ENCODE results near the gene PRKCA. TPM values are rescaled to one million over a fixed set of nuclear protein-coding genes. Genes with fewer than 3 reads are reported as not detected.
A peak's percentile ranks its signal among the peaks of the same experiment; 100 is the strongest.

Gene PRKCA
- total and polyA plus RNA-seq, 2 donors from 2014 or later = 8.0 to 50.8 TPM

DNA sequence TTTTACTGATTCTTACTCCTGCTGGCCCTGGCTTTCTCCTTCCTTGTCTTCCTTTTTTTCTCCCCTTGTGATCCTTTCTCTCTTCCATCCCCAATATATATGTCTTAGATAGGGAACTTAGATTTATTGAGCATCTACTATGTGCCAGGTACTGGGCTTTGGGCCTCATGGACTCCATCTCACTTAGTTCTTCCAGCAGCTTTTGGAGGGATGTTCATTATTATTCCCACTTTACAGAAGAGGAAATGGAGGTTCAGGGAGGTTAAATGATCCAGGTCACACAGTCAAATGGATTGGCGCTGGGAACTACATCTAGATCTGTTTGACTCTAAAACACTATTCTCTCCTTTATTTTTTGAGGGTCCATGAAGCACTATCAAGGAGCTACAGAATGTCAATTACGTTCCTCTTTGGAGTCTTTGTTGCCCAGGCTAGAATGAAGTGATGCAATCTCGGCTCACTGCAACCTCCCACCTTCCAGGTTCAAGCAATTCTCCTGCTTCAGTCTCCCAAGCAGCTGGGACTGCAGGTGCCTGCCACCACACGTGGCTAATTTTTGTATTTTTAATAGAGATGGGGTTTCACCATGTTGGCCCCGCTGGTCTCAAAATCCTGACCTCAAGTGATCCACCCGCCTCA is 19.0 kb upstream of the PRKCA start:
- Histone ChIP-seq H3K4me1 (ENCODE audit: control insufficient read depth in 2 of 3, insufficient read depth in 2 of 3, low read depth in 1 of 3, low read length in 3 of 3) (no peaks in the 10 kb centered on the region), H3K36me3 (ENCODE audit: control insufficient read depth in 2 of 3, insufficient read depth in 3 of 3, low read length in 3 of 3) (no peaks in the 10 kb centered on the region), H3K9ac (ENCODE audit: low read length in 3 of 3) (no peak overlapping the region), H3K9me3 (ENCODE audit: control insufficient read depth in 2 of 3, insufficient read depth in 1 of 3, low read length in 3 of 3) (no peaks in the 10 kb centered on the region), H3K27me3 (ENCODE audit: control insufficient read depth, insufficient read depth, low read length) (no peaks in the 10 kb centered on the region), H3K27ac (ENCODE audit: low read depth in 2 of 2, low read length in 2 of 2) (no peak overlapping the region), H3K4me3 (ENCODE audit: low read length in 3 of 3) (no peak overlapping the region)
- no peak for FAIRE-seq
- no peak for TF ChIP-seq CTCF (IDR thresholded peaks at IDR 0.05; ENCODE audit: borderline replicate concordance, extremely low read depth, insufficient read depth)
- DNase-seq = no peak
- intact Hi-C loops (cut with DNase I) = no loop called here

- FAIRE-seq = no peak
Measured at GRCh38 chr17:66283971-66284370, 18.4 kb upstream of the PRKCA start.

DNA sequence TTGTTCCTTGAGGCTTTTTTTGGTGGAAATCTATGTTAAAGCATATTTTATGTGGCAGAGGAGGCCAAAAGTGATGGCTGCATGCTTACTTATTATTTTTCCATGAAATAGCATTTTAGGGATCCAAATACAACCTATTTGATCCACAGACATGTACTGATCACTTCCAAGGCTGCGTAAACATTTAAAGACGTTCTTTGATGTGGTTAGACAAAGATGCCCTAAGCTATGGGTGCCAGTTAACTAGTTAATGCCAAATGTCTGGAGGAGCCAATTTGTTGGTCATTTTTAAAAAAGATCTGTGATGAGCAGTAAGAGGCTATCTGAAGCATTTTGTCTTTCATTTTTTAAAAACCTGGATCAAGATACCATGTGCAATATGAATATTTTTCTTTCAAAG is 17.3 kb upstream of the PRKCA start:
- H3K36me3 ChIP-seq (ENCODE audit: control insufficient read depth in 2 of 3, insufficient read depth in 3 of 3, low read length in 3 of 3) = no peaks in the 10 kb centered on the region
- H3K27me3 ChIP-seq (ENCODE audit: control insufficient read depth, insufficient read depth, low read length) = no peaks in the 10 kb centered on the region
- H3K27ac ChIP-seq (ENCODE audit: low read depth in 2 of 2, low read length in 2 of 2) = no peak overlapping the region
- intact Hi-C loops (cut with DNase I) = no loop called here
- H3K4me1 ChIP-seq (ENCODE audit: control insufficient read depth in 2 of 3, insufficient read depth in 2 of 3, low read depth in 1 of 3, low read length in 3 of 3) = no peaks in the 10 kb centered on the region
- no peak for FAIRE-seq
- no peak for TF ChIP-seq CTCF (IDR thresholded peaks at IDR 0.05; ENCODE audit: borderline replicate concordance, extremely low read depth, insufficient read depth)
- no peak for DNase-seq
- no peak overlapping the region for H3K4me3 ChIP-seq (ENCODE audit: low read length in 3 of 3)
- no peak overlapping the region for H3K9ac ChIP-seq (ENCODE audit: low read length in 3 of 3)
- H3K9me3 ChIP-seq (ENCODE audit: control insufficient read depth in 2 of 3, insufficient read depth in 1 of 3, low read length in 3 of 3) = no peaks in the 10 kb centered on the region

More at GRCh38 chr17:66283971-66284370, 18.4 kb upstream of the PRKCA start:
- Histone ChIP-seq H3K4me1 (ENCODE audit: control insufficient read depth in 2 of 3, insufficient read depth in 2 of 3, low read depth in 1 of 3, low read length in 3 of 3) (no peaks in the 10 kb centered on the region), H3K9ac (ENCODE audit: low read length in 3 of 3) (no peak overlapping the region), H3K36me3 (ENCODE audit: control insufficient read depth in 2 of 3, insufficient read depth in 3 of 3, low read length in 3 of 3) (no peaks in the 10 kb centered on the region), H3K9me3 (ENCODE audit: control insufficient read depth in 2 of 3, insufficient read depth in 1 of 3, low read length in 3 of 3) (no peaks in the 10 kb centered on the region), H3K27ac (ENCODE audit: low read depth in 2 of 2, low read length in 2 of 2) (no peak overlapping the region), H3K27me3 (ENCODE audit: control insufficient read depth, insufficient read depth, low read length) (no peaks in the 10 kb centered on the region), H3K4me3 (ENCODE audit: low read length in 3 of 3) (no peak overlapping the region)
- TF ChIP-seq CTCF (IDR thresholded peaks at IDR 0.05; ENCODE audit: borderline replicate concordance, extremely low read depth, insufficient read depth) = no peak
- intact Hi-C loops (cut with DNase I) = no loop called here
- no peak for DNase-seq

DNA sequence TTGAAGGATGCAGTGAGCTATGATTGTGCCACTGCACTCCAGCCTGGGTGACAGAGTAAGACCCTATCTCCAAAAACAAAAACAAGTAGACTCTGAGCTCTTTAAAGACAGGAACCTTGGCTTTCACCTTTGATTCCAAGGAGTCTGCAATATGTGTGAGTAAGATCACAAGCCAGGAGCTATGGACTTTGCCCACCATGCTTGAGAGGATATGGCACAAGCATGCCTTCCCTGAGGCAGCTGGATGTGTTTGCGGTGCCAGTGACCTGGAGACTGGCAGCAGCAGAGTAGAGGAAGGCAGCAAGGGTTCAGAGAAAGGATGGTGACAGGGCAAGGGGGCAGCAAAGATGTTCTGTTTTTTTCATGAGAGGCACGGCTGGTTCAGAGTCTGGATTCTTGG is 14.5 kb upstream of the PRKCA start:
- H3K27me3 ChIP-seq (ENCODE audit: control insufficient read depth, insufficient read depth, low read length) = no peaks in the 10 kb centered on the region
- no peak overlapping the region for H3K4me3 ChIP-seq (ENCODE audit: low read length in 3 of 3)
- H3K4me1 ChIP-seq (ENCODE audit: control insufficient read depth in 2 of 3, insufficient read depth in 2 of 3, low read depth in 1 of 3, low read length in 3 of 3) = no peaks in the 10 kb centered on the region
- no peaks in the 10 kb centered on the region for H3K9me3 ChIP-seq (ENCODE audit: control insufficient read depth in 2 of 3, insufficient read depth in 1 of 3, low read length in 3 of 3)
- peak in 3 of 5 donors; percentile 29 to 71 (median 48) for DNase-seq
- H3K36me3 ChIP-seq (ENCODE audit: control insufficient read depth in 2 of 3, insufficient read depth in 3 of 3, low read length in 3 of 3) = no peaks in the 10 kb centered on the region
- H3K27ac ChIP-seq (ENCODE audit: low read depth in 2 of 2, low read length in 2 of 2) = no peak overlapping the region
- TF ChIP-seq CTCF (IDR thresholded peaks at IDR 0.05; ENCODE audit: borderline replicate concordance, extremely low read depth, insufficient read depth) = no peak
- H3K9ac ChIP-seq (ENCODE audit: low read length in 3 of 3) = no peak overlapping the region
- intact Hi-C loops (cut with DNase I) = no loop called here
- FAIRE-seq = no peak
